ENCODE results near the gene TMEM234. TPM values are rescaled to one million over a fixed set of nuclear protein-coding genes. Genes with fewer than 3 reads are reported as not detected.

TMEM234 gene
- total and polyA plus RNA-seq, 2 of the 13 experiments (the other 11 are each of a cell fraction or from before 2014, with no cell fraction given): 6.1 to 9.0 TPM

DNA sequence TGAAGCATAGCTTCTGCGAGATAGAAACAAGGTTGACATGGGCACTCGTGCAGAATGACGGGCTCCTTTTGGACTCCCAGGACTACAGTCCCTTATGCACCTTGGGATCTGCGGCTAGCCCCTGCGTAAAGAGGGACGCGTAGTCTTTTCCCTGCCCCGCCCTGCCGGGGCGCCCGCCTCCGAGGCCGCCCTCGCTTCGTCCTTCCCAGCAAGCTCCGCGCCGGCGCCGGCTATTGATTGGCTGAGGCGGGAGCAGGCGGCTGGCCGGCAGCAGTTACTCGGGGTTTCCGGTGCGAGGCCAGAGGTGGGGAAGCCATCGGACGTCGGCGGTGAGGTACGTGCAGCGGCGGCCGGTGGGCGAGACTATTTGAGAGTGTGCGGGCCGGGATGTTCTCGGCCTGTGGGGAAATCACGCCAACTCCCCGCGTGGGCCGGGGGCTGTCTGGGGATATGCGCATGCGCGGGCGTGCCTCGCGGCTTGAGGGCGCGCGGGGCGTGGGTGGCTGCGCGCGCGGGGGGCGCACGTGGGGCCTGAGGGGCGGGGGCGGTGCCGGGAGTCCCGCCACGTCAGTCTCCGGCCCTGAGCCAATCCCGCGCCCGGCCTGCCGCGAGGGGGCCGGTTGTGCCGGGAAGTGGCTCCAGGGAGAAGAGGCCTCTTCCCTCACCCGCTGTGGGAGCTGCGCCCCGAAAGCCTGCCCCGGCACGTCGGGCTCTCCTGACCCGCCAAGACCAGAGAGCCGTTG lies 42.5 kb downstream of the TMEM234 start, which contains the start of gene TXLNA (continued):
- TF ChIP-seq ZNF597 (CRISPR knock-in tag; IDR thresholded peaks at IDR 0.05): no peak
- peak; percentile 51; the same call in 1 of the 2 replicates for TF ChIP-seq ZNF263 (CRISPR knock-in tag; IDR thresholded peaks at IDR 0.05)
- no peak; the same call in 1 of the 2 replicates for TF ChIP-seq TGIF2 (CRISPR knock-in tag; IDR thresholded peaks at IDR 0.05)
- peak; percentile 96 for TF ChIP-seq SMYD3 (CRISPR knock-in tag; IDR thresholded peaks at IDR 0.05)
- TF ChIP-seq NR1H2 (CRISPR knock-in tag; IDR thresholded peaks at IDR 0.05; ENCODE audit: borderline replicate concordance, low read depth): no peak
- TF ChIP-seq ZMAT5 (CRISPR knock-in tag; IDR thresholded peaks at IDR 0.05; ENCODE audit: borderline replicate concordance, low read depth): 0 out of 2 replicates have a peak, but pooled peaks have one; percentile 11
- TF ChIP-seq ZNF10 (CRISPR knock-in tag; IDR thresholded peaks at IDR 0.05; ENCODE audit: borderline replicate concordance, low read depth): no peak
- TF ChIP-seq ZNF24 (IDR thresholded peaks at IDR 0.05): no peak
- peak; percentile 85 for TF ChIP-seq PHF21A (CRISPR knock-in tag; IDR thresholded peaks at IDR 0.05)
- TF ChIP-seq ZNF468 (CRISPR knock-in tag; IDR thresholded peaks at IDR 0.05): peak; percentile 71; the same call in 1 of the 2 replicates
- TF ChIP-seq ZNF138 (CRISPR knock-in tag; IDR thresholded peaks at IDR 0.05; ENCODE audit: low read depth): peak; percentile 69; the same call in 1 of the 2 replicates
- TF ChIP-seq EED (CRISPR knock-in tag; IDR thresholded peaks at IDR 0.05): peak; percentile 96
- no peak for TF ChIP-seq RFXANK (CRISPR knock-in tag; IDR thresholded peaks at IDR 0.05)
- peak; percentile 79 for TF ChIP-seq AKAP8 (CRISPR knock-in tag; IDR thresholded peaks at IDR 0.05)
- peak; percentile 54; the same call in 1 of the 2 replicates for TF ChIP-seq MYPOP (CRISPR knock-in tag; IDR thresholded peaks at IDR 0.05)
- peak; percentile 69; the same call in 1 of the 2 replicates for TF ChIP-seq ZBTB4 (CRISPR knock-in tag; IDR thresholded peaks at IDR 0.05; ENCODE audit: borderline replicate concordance)
- TF ChIP-seq, protein P1, sequence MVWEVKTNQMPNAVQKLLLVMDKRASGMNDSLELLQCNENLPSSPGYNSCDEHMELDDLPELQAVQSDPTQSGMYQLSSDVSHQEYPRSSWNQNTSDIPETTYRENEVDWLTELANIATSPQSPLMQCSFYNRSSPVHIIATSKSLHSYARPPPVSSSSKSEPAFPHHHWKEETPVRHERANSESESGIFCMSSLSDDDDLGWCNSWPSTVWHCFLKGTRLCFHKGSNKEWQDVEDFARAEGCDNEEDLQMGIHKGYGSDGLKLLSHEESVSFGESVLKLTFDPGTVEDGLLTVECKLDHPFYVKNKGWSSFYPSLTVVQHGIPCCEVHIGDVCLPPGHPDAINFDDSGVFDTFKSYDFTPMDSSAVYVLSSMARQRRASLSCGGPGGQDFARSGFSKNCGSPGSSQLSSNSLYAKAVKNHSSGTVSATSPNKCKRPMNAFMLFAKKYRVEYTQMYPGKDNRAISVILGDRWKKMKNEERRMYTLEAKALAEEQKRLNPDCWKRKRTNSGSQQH (CRISPR knock-in tag; IDR thresholded peaks at IDR 0.05; ENCODE audit: low read depth): no peak
- peak; percentile 95 for TF ChIP-seq HIVEP1 (CRISPR knock-in tag; IDR thresholded peaks at IDR 0.05)
- peak; percentile 35; the same call in 1 of the 2 replicates for TF ChIP-seq ZMYM2 (CRISPR knock-in tag; IDR thresholded peaks at IDR 0.05)
- no peak; the same call in 1 of the 2 replicates for TF ChIP-seq ZNF619 (CRISPR knock-in tag; IDR thresholded peaks at IDR 0.05)
